ENCODE results near the gene RETREG3. TPM values are rescaled to one million over a fixed set of nuclear protein-coding genes. Genes with fewer than 3 reads are reported as not detected.
A peak's percentile ranks its signal among the peaks of the same experiment; 100 is the strongest.

RETREG3 gene
- total and polyA plus RNA-seq, 2 of the 13 experiments (the other 11 are each of a cell fraction or from before 2014, with no cell fraction given), result 47.0 to 55.8 TPM

DNA sequence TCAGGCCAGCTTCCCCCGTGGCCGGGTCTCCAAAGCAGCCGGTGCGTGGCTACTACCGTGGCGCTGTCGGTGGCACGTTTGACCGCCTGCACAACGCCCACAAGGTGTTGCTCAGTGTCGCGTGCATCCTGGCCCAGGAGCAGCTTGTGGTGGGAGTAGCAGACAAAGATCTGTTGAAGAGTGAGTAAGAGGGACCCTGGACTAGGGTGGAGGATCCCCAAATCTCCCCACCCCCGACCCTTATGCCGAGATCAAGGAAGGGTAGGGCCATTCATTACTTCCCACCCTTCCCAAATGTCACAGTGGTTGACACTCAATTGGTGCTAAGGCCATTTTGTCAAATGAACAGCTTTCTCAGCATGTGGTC is 46.0 kb downstream of the RETREG3 start (continued):
- TF ChIP-seq ZNF598 (CRISPR knock-in tag; IDR thresholded peaks at IDR 0.05; ENCODE audit: borderline replicate concordance), result 0 out of 2 replicates have a peak, but pooled peaks have one; percentile 7
- peak; percentile 11; the same call in 1 of the 2 replicates for TF ChIP-seq NFKB2 (CRISPR knock-in tag; IDR thresholded peaks at IDR 0.05; ENCODE audit: borderline replicate concordance)
- 0 out of 2 replicates have a peak, but pooled peaks have one; percentile 0 for TF ChIP-seq ZNF7 (CRISPR knock-in tag; IDR thresholded peaks at IDR 0.05)
- TF ChIP-seq, protein P1, sequence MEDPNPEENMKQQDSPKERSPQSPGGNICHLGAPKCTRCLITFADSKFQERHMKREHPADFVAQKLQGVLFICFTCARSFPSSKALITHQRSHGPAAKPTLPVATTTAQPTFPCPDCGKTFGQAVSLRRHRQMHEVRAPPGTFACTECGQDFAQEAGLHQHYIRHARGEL (CRISPR knock-in tag; IDR thresholded peaks at IDR 0.05), result 0 out of 2 replicates have a peak, but pooled peaks have one; percentile 10
- TF ChIP-seq NFATC3 (CRISPR knock-in tag; IDR thresholded peaks at IDR 0.05), result peak; percentile 44; the same call in 1 of the 2 replicates
- TF ChIP-seq, protein P2, sequence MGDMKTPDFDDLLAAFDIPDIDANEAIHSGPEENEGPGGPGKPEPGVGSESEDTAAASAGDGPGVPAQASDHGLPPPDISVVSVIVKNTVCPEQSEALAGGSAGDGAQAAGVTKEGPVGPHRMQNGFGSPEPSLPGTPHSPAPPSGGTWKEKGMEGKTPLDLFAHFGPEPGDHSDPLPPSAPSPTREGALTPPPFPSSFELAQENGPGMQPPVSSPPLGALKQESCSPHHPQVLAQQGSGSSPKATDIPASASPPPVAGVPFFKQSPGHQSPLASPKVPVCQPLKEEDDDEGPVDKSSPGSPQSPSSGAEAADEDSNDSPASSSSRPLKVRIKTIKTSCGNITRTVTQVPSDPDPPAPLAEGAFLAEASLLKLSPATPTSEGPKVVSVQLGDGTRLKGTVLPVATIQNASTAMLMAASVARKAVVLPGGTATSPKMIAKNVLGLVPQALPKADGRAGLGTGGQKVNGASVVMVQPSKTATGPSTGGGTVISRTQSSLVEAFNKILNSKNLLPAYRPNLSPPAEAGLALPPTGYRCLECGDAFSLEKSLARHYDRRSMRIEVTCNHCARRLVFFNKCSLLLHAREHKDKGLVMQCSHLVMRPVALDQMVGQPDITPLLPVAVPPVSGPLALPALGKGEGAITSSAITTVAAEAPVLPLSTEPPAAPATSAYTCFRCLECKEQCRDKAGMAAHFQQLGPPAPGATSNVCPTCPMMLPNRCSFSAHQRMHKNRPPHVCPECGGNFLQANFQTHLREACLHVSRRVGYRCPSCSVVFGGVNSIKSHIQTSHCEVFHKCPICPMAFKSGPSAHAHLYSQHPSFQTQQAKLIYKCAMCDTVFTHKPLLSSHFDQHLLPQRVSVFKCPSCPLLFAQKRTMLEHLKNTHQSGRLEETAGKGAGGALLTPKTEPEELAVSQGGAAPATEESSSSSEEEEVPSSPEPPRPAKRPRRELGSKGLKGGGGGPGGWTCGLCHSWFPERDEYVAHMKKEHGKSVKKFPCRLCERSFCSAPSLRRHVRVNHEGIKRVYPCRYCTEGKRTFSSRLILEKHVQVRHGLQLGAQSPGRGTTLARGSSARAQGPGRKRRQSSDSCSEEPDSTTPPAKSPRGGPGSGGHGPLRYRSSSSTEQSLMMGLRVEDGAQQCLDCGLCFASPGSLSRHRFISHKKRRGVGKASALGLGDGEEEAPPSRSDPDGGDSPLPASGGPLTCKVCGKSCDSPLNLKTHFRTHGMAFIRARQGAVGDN (CRISPR knock-in tag; IDR thresholded peaks at IDR 0.05), result peak; percentile 63; the same call in 1 of the 2 replicates
- no peak for TF ChIP-seq SIX1 (CRISPR knock-in tag; IDR thresholded peaks at IDR 0.05; ENCODE audit: borderline replicate concordance)
- TF ChIP-seq ZNF800 (CRISPR knock-in tag; IDR thresholded peaks at IDR 0.05), result no peak
- peak; percentile 7; the same call in 1 of the 2 replicates for TF ChIP-seq TBX3 (IDR thresholded peaks at IDR 0.05; ENCODE audit: borderline replicate concordance)
- TF ChIP-seq PAWR (CRISPR knock-in tag; IDR thresholded peaks at IDR 0.05; ENCODE audit: borderline replicate concordance), result no peak
- TF ChIP-seq GABPB1 (CRISPR knock-in tag; IDR thresholded peaks at IDR 0.05), result no peak
- TF ChIP-seq SP5 (CRISPR knock-in tag; IDR thresholded peaks at IDR 0.05; ENCODE audit: borderline replicate concordance, low read depth), result no peak
- TF ChIP-seq SP4 (CRISPR knock-in tag; IDR thresholded peaks at IDR 0.05), result peak; percentile 35; the same call in 1 of the 2 replicates
- peak; percentile 39; the same call in 1 of the 2 replicates for TF ChIP-seq ZC3H4 (CRISPR knock-in tag; IDR thresholded peaks at IDR 0.05; ENCODE audit: borderline replicate concordance)
- 0 out of 2 replicates have a peak, but pooled peaks have one; percentile 23 for TF ChIP-seq ZNF468 (CRISPR knock-in tag; IDR thresholded peaks at IDR 0.05)
- TF ChIP-seq, protein P3, sequence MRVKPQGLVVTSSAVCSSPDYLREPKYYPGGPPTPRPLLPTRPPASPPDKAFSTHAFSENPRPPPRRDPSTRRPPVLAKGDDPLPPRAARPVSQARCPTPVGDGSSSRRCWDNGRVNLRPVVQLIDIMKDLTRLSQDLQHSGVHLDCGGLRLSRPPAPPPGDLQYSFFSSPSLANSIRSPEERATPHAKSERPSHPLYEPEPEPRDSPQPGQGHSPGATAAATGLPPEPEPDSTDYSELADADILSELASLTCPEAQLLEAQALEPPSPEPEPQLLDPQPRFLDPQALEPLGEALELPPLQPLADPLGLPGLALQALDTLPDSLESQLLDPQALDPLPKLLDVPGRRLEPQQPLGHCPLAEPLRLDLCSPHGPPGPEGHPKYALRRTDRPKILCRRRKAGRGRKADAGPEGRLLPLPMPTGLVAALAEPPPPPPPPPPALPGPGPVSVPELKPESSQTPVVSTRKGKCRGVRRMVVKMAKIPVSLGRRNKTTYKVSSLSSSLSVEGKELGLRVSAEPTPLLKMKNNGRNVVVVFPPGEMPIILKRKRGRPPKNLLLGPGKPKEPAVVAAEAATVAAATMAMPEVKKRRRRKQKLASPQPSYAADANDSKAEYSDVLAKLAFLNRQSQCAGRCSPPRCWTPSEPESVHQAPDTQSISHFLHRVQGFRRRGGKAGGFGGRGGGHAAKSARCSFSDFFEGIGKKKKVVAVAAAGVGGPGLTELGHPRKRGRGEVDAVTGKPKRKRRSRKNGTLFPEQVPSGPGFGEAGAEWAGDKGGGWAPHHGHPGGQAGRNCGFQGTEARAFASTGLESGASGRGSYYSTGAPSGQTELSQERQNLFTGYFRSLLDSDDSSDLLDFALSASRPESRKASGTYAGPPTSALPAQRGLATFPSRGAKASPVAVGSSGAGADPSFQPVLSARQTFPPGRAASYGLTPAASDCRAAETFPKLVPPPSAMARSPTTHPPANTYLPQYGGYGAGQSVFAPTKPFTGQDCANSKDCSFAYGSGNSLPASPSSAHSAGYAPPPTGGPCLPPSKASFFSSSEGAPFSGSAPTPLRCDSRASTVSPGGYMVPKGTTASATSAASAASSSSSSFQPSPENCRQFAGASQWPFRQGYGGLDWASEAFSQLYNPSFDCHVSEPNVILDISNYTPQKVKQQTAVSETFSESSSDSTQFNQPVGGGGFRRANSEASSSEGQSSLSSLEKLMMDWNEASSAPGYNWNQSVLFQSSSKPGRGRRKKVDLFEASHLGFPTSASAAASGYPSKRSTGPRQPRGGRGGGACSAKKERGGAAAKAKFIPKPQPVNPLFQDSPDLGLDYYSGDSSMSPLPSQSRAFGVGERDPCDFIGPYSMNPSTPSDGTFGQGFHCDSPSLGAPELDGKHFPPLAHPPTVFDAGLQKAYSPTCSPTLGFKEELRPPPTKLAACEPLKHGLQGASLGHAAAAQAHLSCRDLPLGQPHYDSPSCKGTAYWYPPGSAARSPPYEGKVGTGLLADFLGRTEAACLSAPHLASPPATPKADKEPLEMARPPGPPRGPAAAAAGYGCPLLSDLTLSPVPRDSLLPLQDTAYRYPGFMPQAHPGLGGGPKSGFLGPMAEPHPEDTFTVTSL (CRISPR knock-in tag; IDR thresholded peaks at IDR 0.05; ENCODE audit: borderline replicate concordance), result no peak
- TF ChIP-seq ZNF773 (CRISPR knock-in tag; IDR thresholded peaks at IDR 0.05; ENCODE audit: borderline replicate concordance), result 0 out of 2 replicates have a peak, but pooled peaks have one; percentile 34
- peak; percentile 69 for TF ChIP-seq BHLHE40 (IDR thresholded peaks at IDR 0.05; ENCODE audit: low read length)

Data from HepG2 (cell line).